ENCODE results near the gene GPRC5B.
A peak's percentile ranks its signal among the peaks of the same experiment; 100 is the strongest.

The GPRC5B gene

GRCh38 chr16:19888834-19889233, 4.2 kb upstream of the GPRC5B start:
- H3K4me3 ChIP-seq (ENCODE audit: low read depth, low read length), result no peak overlapping the region
- in situ Hi-C loops (cut with HindIII; ENCODE audit: low sequenced_read_pairs), result no loop called here
- TF ChIP-seq CTCF (IDR thresholded peaks at IDR 0.05; ENCODE audit: low read depth, low read length), result no peak
- DNase-seq (ENCODE audit: low read depth, low spot score), result no peak

- in situ Hi-C loops (cut with HindIII; ENCODE audit: low sequenced_read_pairs), result no loop called here
- H3K4me3 ChIP-seq (ENCODE audit: low read depth, low read length), result no peak overlapping the region
- DNase-seq (ENCODE audit: low read depth, low spot score), result peak; percentile 76
- peak; percentile 100 for TF ChIP-seq CTCF (IDR thresholded peaks at IDR 0.05; ENCODE audit: low read depth, low read length)
Observed at GRCh38 chr16:19886073-19886941, 1.7 kb upstream of the GPRC5B start.

GRCh38 chr16:19885451-19886072, 914 bp upstream of the GPRC5B start:
- TF ChIP-seq CTCF (IDR thresholded peaks at IDR 0.05; ENCODE audit: low read depth, low read length), result no peak
- in situ Hi-C loops (cut with HindIII; ENCODE audit: low sequenced_read_pairs), result no loop called here
- no peak overlapping the region for H3K4me3 ChIP-seq (ENCODE audit: low read depth, low read length)
- no peak for DNase-seq (ENCODE audit: low read depth, low spot score)

- TF ChIP-seq CTCF (IDR thresholded peaks at IDR 0.05; ENCODE audit: low read depth, low read length), result no peak
- in situ Hi-C loops (cut with HindIII; ENCODE audit: low sequenced_read_pairs), result no loop called here
- H3K4me3 ChIP-seq (ENCODE audit: low read depth, low read length), result peak overlapping the region; percentile 51
- no peak for DNase-seq (ENCODE audit: low read depth, low spot score)
Observed at GRCh38 chr16:19883966-19884485, 622 bp downstream of the GPRC5B start.

- H3K4me3 ChIP-seq (ENCODE audit: low read depth, low read length), result peak overlapping the region; percentile 51
- DNase-seq (ENCODE audit: low read depth, low spot score), result peak; percentile 31
- in situ Hi-C loops (cut with HindIII; ENCODE audit: low sequenced_read_pairs), result no loop called here
- TF ChIP-seq CTCF (IDR thresholded peaks at IDR 0.05; ENCODE audit: low read depth, low read length), result no peak
Observed at GRCh38 chr16:19883296-19883965, 1.2 kb downstream of the GPRC5B start.

- in situ Hi-C loops (cut with HindIII; ENCODE audit: low sequenced_read_pairs), result no loop called here
- DNase-seq (ENCODE audit: low read depth, low spot score), result no peak
- H3K4me3 ChIP-seq (ENCODE audit: low read depth, low read length), result no peak overlapping the region
- TF ChIP-seq CTCF (IDR thresholded peaks at IDR 0.05; ENCODE audit: low read depth, low read length), result no peak
Observed at GRCh38 chr16:19882646-19883045, 2.0 kb downstream of the GPRC5B start.

Measured in astrocyte of the spinal cord (primary cell).